HepG2 (cell line): ENCODE data around the gene CRHR1. TPM values are rescaled to one million over a fixed set of nuclear protein-coding genes. Genes with fewer than 3 reads are reported as not detected.

ENCODE experiments used
- polyA plus RNA-seq, 8 experiments: library from polyadenylated mRNA; depleted of rRNA in 3 of 8; stranded (reverse) in 7 of 8; unstranded in 1 of 8; fragments of >200 nt; fragmentation: Illumina TruSeq in 4 of 8; extraction: Trizol in 4 of 8; gene quantifications; 2 replicates each; pipeline versions ENCODE4 v1.2.1 to v1.2.3, GENCODE V29; 2011 to 2016; ENCODE audit warnings: low read depth in 4 of 8, missing spikeins in 1 of 8, mixed read lengths in 1 of 8; ENCODE audit not compliant: insufficient read depth in 1 of 8
- total RNA-seq, 5 experiments: library from RNA; depleted of rRNA; stranded (reverse); fragments of >200 nt; fragmentation: Illumina TruSeq; extraction: Trizol; gene quantifications; 2 replicates each; pipeline ENCODE4 v1.2.3, GENCODE V29; 2016; ENCODE audit warnings: low read depth in 1 of 5

CRHR1 gene
- total and polyA plus RNA-seq, 2 of the 13 experiments (the other 11 are each of a cell fraction or from before 2014, with no cell fraction given): not detected

Other genes starting within 250 kb of the CRHR1 start
- not detected in 2 replicates for gene SPPL2C, start 60.6 kb downstream of the CRHR1 start, total RNA-seq (2016; rRNA removed; fragmentation: Illumina TruSeq; extraction: Trizol)
- gene SPPL2C, start 60.6 kb downstream of the CRHR1 start, polyA plus RNA-seq (2011; rRNA removed): not detected in 2 replicates
- gene MAPT, start 110.2 kb downstream of the CRHR1 start, total RNA-seq (2016; rRNA removed; fragmentation: Illumina TruSeq; extraction: Trizol): 2.1 and 3.6 TPM in 2 replicates
- gene MAPT, start 110.2 kb downstream of the CRHR1 start, polyA plus RNA-seq (2011; rRNA removed): 2.8 and 3.3 TPM in 2 replicates
- not detected in 2 replicates for gene STH, start 214.9 kb downstream of the CRHR1 start, total RNA-seq (2016; rRNA removed; fragmentation: Illumina TruSeq; extraction: Trizol)
- gene STH, start 214.9 kb downstream of the CRHR1 start, polyA plus RNA-seq (2011; rRNA removed): 0.37 TPM in 1 of 2 replicates, not detected in the other